Neuronal stem cell (in vitro differentiated cells): ENCODE results near the gene PTPRD.
A peak's percentile ranks its signal among the peaks of the same experiment; 100 is the strongest.

Experiments
- DNase-seq: peaks from one replicate; pipeline ENCODE4 v3.0.0-alpha.2; 2013; ENCODE audit warnings: low spot score
- H2AFZ ChIP-seq: one replicate; pipeline ENCODE4 v1.6.1; 2013; ENCODE audit warnings: mild to moderate bottlenecking, low read length, inconsistent platforms
- H2AK5ac ChIP-seq: 2 replicates; pipeline ENCODE4 v1.6.1; 2013; ENCODE audit warnings: low read depth, mild to moderate bottlenecking, inconsistent platforms, low read length, moderate library complexity, mixed read lengths
- H2BK120ac ChIP-seq: 2 replicates; pipeline ENCODE4 v1.6.1; 2013; ENCODE audit warnings: low read depth, mild to moderate bottlenecking, inconsistent platforms, low read length, moderate library complexity, mixed read lengths
- H2BK12ac ChIP-seq: one replicate; pipeline ENCODE4 v1.6.1; 2013; ENCODE audit warnings: low read length, inconsistent platforms
- H2BK15ac ChIP-seq: 2 replicates; pipeline ENCODE4 v1.6.1; 2013; ENCODE audit warnings: mild to moderate bottlenecking, low read length, inconsistent platforms, mixed read lengths
- H2BK5ac ChIP-seq: one replicate; pipeline ENCODE4 v1.6.1; 2013; ENCODE audit warnings: inconsistent platforms, mild to moderate bottlenecking, low read length, moderate library complexity
- H3K14ac ChIP-seq: one replicate; pipeline ENCODE4 v1.6.1; 2013; ENCODE audit warnings: low read length, inconsistent platforms
- H3K18ac ChIP-seq: 2 replicates; pipeline ENCODE4 v1.6.1; 2013; ENCODE audit warnings: low read length, inconsistent platforms
- H3K23ac ChIP-seq: 2 replicates; pipeline ENCODE4 v1.6.1; 2013; ENCODE audit warnings: low read depth, mild to moderate bottlenecking, mixed read lengths, low read length, inconsistent platforms; ENCODE audit not compliant: poor library complexity
- H3K27ac ChIP-seq: replicated peaks from 3 replicates; pipeline ENCODE4 v1.5.1; 2013; ENCODE audit warnings: low read length, inconsistent platforms
- H3K27me3 ChIP-seq, 3 experiments: 2 replicates each; pipeline ENCODE4 v1.6.1; 2013; ENCODE audit warnings: low read length in 3 of 3, mild to moderate bottlenecking in 2 of 3, inconsistent platforms in 1 of 3, low read depth in 1 of 3, mixed read lengths in 1 of 3, moderate library complexity in 1 of 3; ENCODE audit not compliant: control insufficient read depth in 3 of 3, insufficient read depth in 3 of 3
- H3K36me3 ChIP-seq, 2 donors: replicated peaks in 1 of 2; 2 replicates each; pipeline ENCODE4 v1.6.1; 2013; ENCODE audit warnings: low read length in 2 of 2; ENCODE audit not compliant: control insufficient read depth in 2 of 2, insufficient read depth in 2 of 2
- H3K4ac ChIP-seq: 2 replicates; pipeline ENCODE4 v1.6.1; 2013; ENCODE audit warnings: inconsistent platforms, mild to moderate bottlenecking, low read length, moderate library complexity
- H3K4me1 ChIP-seq, 2 donors: 1 replicate in 1 of 2; 2 replicates in 1 of 2; pipeline ENCODE4 v1.6.1; 2013; ENCODE audit warnings: low read length in 2 of 2, low read depth in 1 of 2; ENCODE audit not compliant: control insufficient read depth in 2 of 2, insufficient read depth in 1 of 2
- H3K4me2 ChIP-seq: one replicate; pipeline ENCODE4 v1.6.1; 2013; ENCODE audit warnings: mild to moderate bottlenecking, low read length, inconsistent platforms; ENCODE audit not compliant: insufficient read depth, poor library complexity, severe bottlenecking
- H3K4me3 ChIP-seq, 2 donors: 2 replicates each; pipeline ENCODE4 v1.5.1; 2013; ENCODE audit warnings: low read length in 2 of 2, mild to moderate bottlenecking in 2 of 2, inconsistent platforms in 1 of 2, moderate library complexity in 1 of 2
- H3K79me1 ChIP-seq: one replicate; pipeline ENCODE4 v1.6.1; 2013; ENCODE audit warnings: low read depth, mild to moderate bottlenecking, inconsistent platforms, low read length, moderate library complexity
- H3K9ac ChIP-seq: one replicate; pipeline ENCODE4 v1.6.1; 2013; ENCODE audit warnings: mild to moderate bottlenecking, low read depth, low read length, inconsistent platforms; ENCODE audit not compliant: poor library complexity
- H3K9me3 ChIP-seq, 2 donors: replicated peaks in 1 of 2; 2 replicates each; pipeline versions ENCODE3 to v1.6.1; 2013; ENCODE audit warnings: low read length in 2 of 2, mild to moderate bottlenecking in 2 of 2, inconsistent platforms in 1 of 2, low read depth in 1 of 2, mixed read lengths in 1 of 2, moderate library complexity in 1 of 2; ENCODE audit not compliant: control insufficient read depth in 2 of 2, insufficient read depth in 1 of 2
- H4K8ac ChIP-seq: one replicate; pipeline ENCODE4 v1.6.1; 2013; ENCODE audit warnings: low read depth, mild to moderate bottlenecking, inconsistent platforms, low read length, moderate library complexity
- H4K91ac ChIP-seq: one replicate; pipeline ENCODE4 v1.6.1; 2013; ENCODE audit warnings: low read length, low read depth, mild to moderate bottlenecking, inconsistent platforms; ENCODE audit not compliant: poor library complexity
- WGBS, 2 donors: extraction: QIAGEN DNeasy Blood & Tissue Kit; methylation state at CpG; one replicate each; pipeline ENCODE4 v1.1.7; 2013; ENCODE audit warnings: missing lambda C conversion rate in 2 of 2, mixed read lengths in 1 of 2; ENCODE audit not compliant: insufficient read length in 2 of 2, insufficient replicate concordance in 1 of 2; ENCODE audit errors: extremely low coverage in 2 of 2; 5-methylcytosine and 5-hydroxymethylcytosine counted together

PTPRD gene

DNA sequence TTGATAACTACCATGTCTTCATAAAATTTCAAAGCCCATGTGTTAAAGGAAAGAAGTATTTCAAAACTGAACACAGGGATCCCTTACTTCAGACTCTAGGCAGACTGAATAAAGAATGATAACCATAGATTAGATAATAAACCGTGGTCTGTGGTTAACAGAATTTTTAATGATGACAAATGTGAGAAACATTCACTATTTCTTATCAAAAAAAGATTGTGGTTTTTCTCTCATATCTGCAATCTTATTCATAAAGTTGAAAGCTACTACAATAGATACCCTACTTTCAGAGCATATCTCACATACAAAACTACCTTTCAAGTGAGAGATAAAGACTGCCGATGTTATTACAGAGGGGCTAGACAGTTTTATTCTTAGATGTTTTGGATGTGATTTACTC is 1996.4 kb downstream of the PTPRD start:
- Histone ChIP-seq H3K14ac (no peak overlapping the region), H2AFZ (no peak overlapping the region), H2BK15ac (no peak overlapping the region), H3K9ac (no peak overlapping the region), H3K79me1 (no peaks in the 10 kb centered on the region), H3K27ac (no peak overlapping the region), H3K23ac (no peak overlapping the region), H3K4me2 (no peak overlapping the region), H2AK5ac (no peak overlapping the region), H2BK12ac (no peak overlapping the region), H3K27me3 (no peaks in the 10 kb centered on the region), H4K8ac (no peak overlapping the region), H4K91ac (no peak overlapping the region), H2BK5ac (no peak overlapping the region), H3K9me3 (no peaks in the 10 kb centered on the region), H2BK120ac (no peak overlapping the region), H3K36me3 (peaks cover 0 to under 1% of the 10 kb centered on the region in 2 donors), H3K4me3 (no peak overlapping the region), H3K4me1 (peaks cover 8 to 9% of the 10 kb centered on the region in 2 donors), H3K18ac (no peak overlapping the region), H3K4ac (no peak overlapping the region)
- no peak for DNase-seq
- WGBS, 2 donors = no CpG with 5 or more reads among the region's 2 CpGs

DNA sequence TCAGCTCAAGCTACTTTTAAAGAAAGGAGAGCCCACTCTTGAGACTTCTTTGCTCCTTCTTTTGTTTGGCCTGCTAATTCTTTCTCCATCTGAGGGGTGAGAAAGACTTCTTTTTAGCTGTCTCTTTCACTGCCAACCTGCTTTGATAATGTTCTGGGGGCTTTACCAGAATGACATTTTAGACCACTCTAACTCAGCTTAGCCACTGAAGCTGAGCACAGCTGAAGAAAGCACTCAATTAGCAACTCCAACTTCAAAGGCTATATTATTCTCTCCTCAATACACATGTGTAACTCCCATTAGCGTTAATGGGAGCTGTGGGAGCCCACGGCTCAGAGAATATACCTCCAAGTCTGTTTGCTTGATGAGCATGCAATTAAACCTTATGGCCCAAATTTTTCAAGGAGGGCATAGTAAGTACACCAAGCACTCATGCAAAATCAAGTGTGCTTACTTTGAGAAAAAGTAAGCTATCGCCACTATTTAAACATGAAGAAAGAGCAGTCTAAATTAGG is 1997.8 kb downstream of the PTPRD start:
- Histone ChIP-seq H3K18ac (no peak overlapping the region), H2BK12ac (no peak overlapping the region), H2AK5ac (no peak overlapping the region), H3K4ac (no peak overlapping the region), H3K9me3 (no peaks in the 10 kb centered on the region), H2BK15ac (no peak overlapping the region), H3K14ac (no peak overlapping the region), H3K4me3 (no peak overlapping the region), H2AFZ (no peak overlapping the region), H3K36me3 (no peaks in the 10 kb centered on the region), H3K79me1 (no peaks in the 10 kb centered on the region), H2BK120ac (no peak overlapping the region), H3K23ac (no peak overlapping the region), H3K9ac (no peak overlapping the region), H3K27ac (peak overlapping the region; percentile 63), H3K4me2 (no peak overlapping the region), H4K91ac (no peak overlapping the region), H4K8ac (no peak overlapping the region), H3K4me1 (peaks cover 8 to 9% of the 10 kb centered on the region in 2 donors), H3K27me3 (no peaks in the 10 kb centered on the region), H2BK5ac (no peak overlapping the region)
- peak; percentile 33 for DNase-seq
- no CpG with 5 or more reads among the region's 3 CpGs for WGBS, 2 donors

DNA sequence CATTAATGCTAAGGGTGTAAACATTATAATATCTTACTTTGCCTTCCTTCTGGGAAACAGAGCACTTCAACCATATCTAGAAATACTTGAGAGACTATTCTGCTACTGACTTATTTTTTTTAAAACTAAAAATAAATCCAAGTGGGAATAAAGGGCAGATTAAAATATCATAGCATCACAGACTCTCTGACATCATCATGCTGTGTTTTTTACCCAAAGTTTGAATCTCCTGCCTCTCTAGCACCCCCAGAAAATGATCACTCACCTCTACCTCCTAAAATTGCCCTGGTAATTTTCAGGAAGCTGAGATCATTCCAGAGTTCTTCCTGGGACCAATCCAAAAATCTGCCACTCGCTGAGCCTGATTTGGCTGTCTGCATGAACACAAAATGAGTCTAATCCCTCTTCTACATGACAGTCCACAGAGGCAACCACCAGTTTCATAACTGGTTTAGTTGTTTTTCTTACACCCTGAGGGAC is 1999.4 kb downstream of the PTPRD start:
- Histone ChIP-seq H3K27ac (no peak overlapping the region), H4K91ac (no peak overlapping the region), H3K18ac (no peak overlapping the region), H3K9ac (no peak overlapping the region), H2BK15ac (no peak overlapping the region), H3K23ac (no peak overlapping the region), H3K27me3 (no peaks in the 10 kb centered on the region), H2AK5ac (no peak overlapping the region), H2BK5ac (no peak overlapping the region), H3K9me3 (no peaks in the 10 kb centered on the region), H3K4me1 (peaks cover 8 to 9% of the 10 kb centered on the region in 2 donors), H2BK12ac (no peak overlapping the region), H3K36me3 (no peaks in the 10 kb centered on the region), H3K14ac (no peak overlapping the region), H3K79me1 (no peaks in the 10 kb centered on the region), H2AFZ (no peak overlapping the region), H3K4me3 (no peak overlapping the region), H4K8ac (no peak overlapping the region), H2BK120ac (no peak overlapping the region), H3K4ac (no peak overlapping the region), H3K4me2 (no peak overlapping the region)
- no peak for DNase-seq
- WGBS, 2 donors = no CpG with 5 or more reads among the region's 1 CpG

DNA sequence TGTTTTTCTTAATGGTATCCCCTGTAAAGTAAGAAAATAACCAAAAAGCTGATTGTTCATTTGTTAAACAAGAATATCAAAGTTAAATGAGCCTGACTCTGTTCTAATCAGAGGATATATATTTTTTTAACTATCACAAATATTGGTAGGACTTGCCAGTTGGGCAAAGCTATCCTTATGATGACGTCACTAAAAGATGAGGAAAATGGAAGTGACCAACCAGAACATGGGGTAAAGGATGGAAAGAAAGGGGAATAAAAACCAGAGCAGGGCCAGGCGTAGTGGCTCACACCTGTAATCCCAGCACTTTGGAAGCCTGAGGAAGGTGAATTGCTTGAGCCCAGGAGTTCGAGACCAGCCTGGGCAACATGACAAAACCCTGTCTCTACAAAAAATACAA is 2001.6 kb downstream of the PTPRD start:
- H4K91ac ChIP-seq = no peak overlapping the region
- no peak overlapping the region for H3K14ac ChIP-seq
- no peak overlapping the region for H3K9ac ChIP-seq
- H2BK120ac ChIP-seq = no peak overlapping the region
- WGBS, 2 donors = no CpG with 5 or more reads among the region's 3 CpGs
- H3K27me3 ChIP-seq = no peaks in the 10 kb centered on the region
- H3K4ac ChIP-seq = no peak overlapping the region
- no peak overlapping the region for H4K8ac ChIP-seq
- no peak overlapping the region for H2AFZ ChIP-seq
- H2AK5ac ChIP-seq = no peak overlapping the region
- no peak overlapping the region for H2BK5ac ChIP-seq
- H3K36me3 ChIP-seq = no peaks in the 10 kb centered on the region
- no peak overlapping the region for H3K27ac ChIP-seq
- H3K23ac ChIP-seq = no peak overlapping the region
- peaks cover 8 to 10% of the 10 kb centered on the region in 2 donors for H3K4me1 ChIP-seq
- H3K4me2 ChIP-seq = no peak overlapping the region
- no peak overlapping the region for H3K4me3 ChIP-seq
- H2BK15ac ChIP-seq = no peak overlapping the region
- H3K9me3 ChIP-seq = no peaks in the 10 kb centered on the region
- no peak for DNase-seq
- no peak overlapping the region for H3K18ac ChIP-seq
- no peak overlapping the region for H2BK12ac ChIP-seq
- H3K79me1 ChIP-seq = no peaks in the 10 kb centered on the region
